Neural cell (in vitro differentiated cells): ENCODE results near the gene SLAMF9. TPM values are rescaled to one million over a fixed set of nuclear protein-coding genes. Genes with fewer than 3 reads are reported as not detected.

Source experiments
- H2AFZ ChIP-seq: fragments of 200-600, 300-800 bp; sonication (generic), shearing (Covaris generic); 2 replicates; pipeline ENCODE4 v1.6.0; 2014; ENCODE audit warnings: low read depth, mild to moderate bottlenecking, antibody characterized with exemption, low read length, moderate library complexity
- H3F3A ChIP-seq: fragments of 200-600 bp; shearing (Covaris generic); 2 replicates; pipeline ENCODE4 v1.6.1; 2016; ENCODE audit warnings: mild to moderate bottlenecking, moderate library complexity, mixed read lengths, antibody characterized with exemption, low read length; ENCODE audit not compliant: insufficient read depth, poor library complexity, severe bottlenecking
- H3K27ac ChIP-seq: fragments of 200-600, 300-800 bp; sonication (generic), shearing (Covaris generic); 2 replicates; pipeline ENCODE4 v1.5.1; 2014; ENCODE audit warnings: mild to moderate bottlenecking, low read length, moderate library complexity
- H3K27me3 ChIP-seq: fragments of 300-800, 200-600 bp; sonication (generic), shearing (Covaris generic); 2 replicates; pipeline ENCODE4 v1.6.0; 2014; ENCODE audit warnings: mild to moderate bottlenecking, low read depth, low read length, moderate library complexity; ENCODE audit not compliant: insufficient read depth
- H3K36me3 ChIP-seq: fragments of 300-800, 200-600 bp; sonication (generic), shearing (Covaris generic); 2 replicates; pipeline ENCODE4 v1.5.1; 2014; ENCODE audit warnings: mild to moderate bottlenecking, antibody characterized with exemption, low read length, moderate library complexity; ENCODE audit not compliant: insufficient read depth
- H3K4me2 ChIP-seq: fragments of 300-800, 200-600 bp; sonication (generic), shearing (Covaris generic); 2 replicates; pipeline ENCODE4 v1.6.0; 2014; ENCODE audit warnings: mild to moderate bottlenecking, low read length
- H3K4me3 ChIP-seq: fragments of 300-800, 200-600 bp; sonication (generic), shearing (Covaris generic); 2 replicates; pipeline ENCODE4 v1.5.1; 2014; ENCODE audit warnings: mild to moderate bottlenecking, low read length, moderate library complexity
- H3K79me2 ChIP-seq: fragments of 200-600 bp; shearing (Covaris generic); replicated peaks from 2 replicates; pipeline ENCODE4 v1.6.0; 2014; ENCODE audit warnings: mild to moderate bottlenecking, low read length, moderate library complexity; ENCODE audit not compliant: insufficient read depth
- H3K9ac ChIP-seq: fragments of 300-800, 200-600 bp; sonication (generic), shearing (Covaris generic); 2 replicates; pipeline ENCODE4 v1.6.1; 2016; ENCODE audit warnings: mild to moderate bottlenecking, low read length, mixed read lengths
- H3K9me2 ChIP-seq: fragments of 200-600 bp; shearing (Covaris generic); 2 replicates; pipeline ENCODE4 v1.6.1; 2016; ENCODE audit warnings: mild to moderate bottlenecking, low read length, mixed read lengths; ENCODE audit not compliant: insufficient read depth
- H3K9me3 ChIP-seq: fragments of 200-600, 300-800 bp; sonication (generic), shearing (Covaris generic); 2 replicates; pipeline ENCODE4 v1.6.1; 2016; ENCODE audit warnings: mild to moderate bottlenecking, mixed run types, low read length, moderate library complexity, mixed read lengths
- H4K20me1 ChIP-seq: fragments of 200-600 bp; shearing (Covaris generic); 2 replicates; pipeline ENCODE4 v1.6.1; 2016; ENCODE audit warnings: mild to moderate bottlenecking, mixed run types; ENCODE audit not compliant: insufficient read depth
- EP300 ChIP-seq: fragments of 450-650 bp; conservative IDR thresholded peaks from 2 replicates; pipeline ENCODE4 v1.6.1; 2014; ENCODE audit warnings: antibody characterized with exemption, mild to moderate bottlenecking, moderate library complexity; ENCODE audit not compliant: poor library complexity, severe bottlenecking
- EZH2 ChIP-seq: fragments of 200-600, 300-800 bp; shearing (Covaris generic), sonication (generic); IDR thresholded peaks from 2 replicates; pipeline ENCODE4 v1.6.1; 2014; ENCODE audit warnings: antibody characterized with exemption, low read length, borderline replicate concordance, mild to moderate bottlenecking; ENCODE audit not compliant: insufficient read depth, poor library complexity, severe bottlenecking
- MXI1 ChIP-seq: fragments of 450-650 bp; conservative IDR thresholded peaks from 2 replicates; pipeline ENCODE4 v1.6.1; 2014; ENCODE audit warnings: antibody characterized with exemption, mild to moderate bottlenecking; ENCODE audit not compliant: poor library complexity, severe bottlenecking
- POLR2AphosphoS5 ChIP-seq: IDR thresholded peaks from 2 replicates; pipeline ENCODE4 v1.6.1; 2012
- RAD21 ChIP-seq: fragments of 450-650 bp; conservative IDR thresholded peaks from 2 replicates; pipeline ENCODE4 v1.6.1; 2014; ENCODE audit warnings: antibody characterized with exemption, mild to moderate bottlenecking, moderate library complexity
- SMC3 ChIP-seq: fragments of 450-650 bp; conservative IDR thresholded peaks from 2 replicates; pipeline ENCODE4 v1.6.1; 2014; ENCODE audit warnings: antibody characterized with exemption, mild to moderate bottlenecking, moderate library complexity; ENCODE audit not compliant: poor library complexity
- TAF1 ChIP-seq: IDR thresholded peaks from 2 replicates; pipeline ENCODE4 v1.6.1; 2012; ENCODE audit warnings: low read depth
- polyA plus RNA-seq: library from polyadenylated mRNA; depleted of rRNA; stranded (reverse); fragments of >200 nt; gene quantifications from 2 replicates; pipeline ENCODE4 v1.2.3, GENCODE V29; 2014
- TF ChIP-seq, protein P1 (sequence below): IDR thresholded peaks from 2 replicates; pipeline ENCODE4 v1.6.1; 2012; ENCODE audit warnings: borderline replicate concordance
- TF ChIP-seq, protein P2 (sequence below): fragments of 450-650 bp; IDR thresholded peaks from 2 replicates; pipeline ENCODE4 v1.5.1; 2014; ENCODE audit warnings: antibody characterized with exemption, mild to moderate bottlenecking, moderate library complexity; ENCODE audit not compliant: poor library complexity, severe bottlenecking

SLAMF9 gene
- polyA plus RNA-seq, 1 donor from 2014 or later = not detected

GRCh38 chr1:159951551-159951950, 2.5 kb downstream of the SLAMF9 start:
- H3K27me3 ChIP-seq = no peaks in the 10 kb centered on the region
- no peak overlapping the region for H3K4me2 ChIP-seq
- no peak overlapping the region for H2AFZ ChIP-seq
- no peak overlapping the region for H3K4me3 ChIP-seq
- no peak overlapping the region for H3K27ac ChIP-seq
- no peaks in the 10 kb centered on the region for H4K20me1 ChIP-seq
- no peaks in the 10 kb centered on the region for H3K9me3 ChIP-seq
- H3K9ac ChIP-seq = no peak overlapping the region
- H3F3A ChIP-seq = no peaks in the 10 kb centered on the region
- no peaks in the 10 kb centered on the region for H3K36me3 ChIP-seq
- no peak for TF ChIP-seq EZH2
- TF ChIP-seq POLR2AphosphoS5 = no peak
- TF ChIP-seq MXI1 = no peak
- TF ChIP-seq, protein P1, sequence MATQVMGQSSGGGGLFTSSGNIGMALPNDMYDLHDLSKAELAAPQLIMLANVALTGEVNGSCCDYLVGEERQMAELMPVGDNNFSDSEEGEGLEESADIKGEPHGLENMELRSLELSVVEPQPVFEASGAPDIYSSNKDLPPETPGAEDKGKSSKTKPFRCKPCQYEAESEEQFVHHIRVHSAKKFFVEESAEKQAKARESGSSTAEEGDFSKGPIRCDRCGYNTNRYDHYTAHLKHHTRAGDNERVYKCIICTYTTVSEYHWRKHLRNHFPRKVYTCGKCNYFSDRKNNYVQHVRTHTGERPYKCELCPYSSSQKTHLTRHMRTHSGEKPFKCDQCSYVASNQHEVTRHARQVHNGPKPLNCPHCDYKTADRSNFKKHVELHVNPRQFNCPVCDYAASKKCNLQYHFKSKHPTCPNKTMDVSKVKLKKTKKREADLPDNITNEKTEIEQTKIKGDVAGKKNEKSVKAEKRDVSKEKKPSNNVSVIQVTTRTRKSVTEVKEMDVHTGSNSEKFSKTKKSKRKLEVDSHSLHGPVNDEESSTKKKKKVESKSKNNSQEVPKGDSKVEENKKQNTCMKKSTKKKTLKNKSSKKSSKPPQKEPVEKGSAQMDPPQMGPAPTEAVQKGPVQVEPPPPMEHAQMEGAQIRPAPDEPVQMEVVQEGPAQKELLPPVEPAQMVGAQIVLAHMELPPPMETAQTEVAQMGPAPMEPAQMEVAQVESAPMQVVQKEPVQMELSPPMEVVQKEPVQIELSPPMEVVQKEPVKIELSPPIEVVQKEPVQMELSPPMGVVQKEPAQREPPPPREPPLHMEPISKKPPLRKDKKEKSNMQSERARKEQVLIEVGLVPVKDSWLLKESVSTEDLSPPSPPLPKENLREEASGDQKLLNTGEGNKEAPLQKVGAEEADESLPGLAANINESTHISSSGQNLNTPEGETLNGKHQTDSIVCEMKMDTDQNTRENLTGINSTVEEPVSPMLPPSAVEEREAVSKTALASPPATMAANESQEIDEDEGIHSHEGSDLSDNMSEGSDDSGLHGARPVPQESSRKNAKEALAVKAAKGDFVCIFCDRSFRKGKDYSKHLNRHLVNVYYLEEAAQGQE = no peak
- no peak for TF ChIP-seq RAD21
- TF ChIP-seq EP300 = no peak
- TF ChIP-seq TAF1 = no peak
- TF ChIP-seq, protein P2, sequence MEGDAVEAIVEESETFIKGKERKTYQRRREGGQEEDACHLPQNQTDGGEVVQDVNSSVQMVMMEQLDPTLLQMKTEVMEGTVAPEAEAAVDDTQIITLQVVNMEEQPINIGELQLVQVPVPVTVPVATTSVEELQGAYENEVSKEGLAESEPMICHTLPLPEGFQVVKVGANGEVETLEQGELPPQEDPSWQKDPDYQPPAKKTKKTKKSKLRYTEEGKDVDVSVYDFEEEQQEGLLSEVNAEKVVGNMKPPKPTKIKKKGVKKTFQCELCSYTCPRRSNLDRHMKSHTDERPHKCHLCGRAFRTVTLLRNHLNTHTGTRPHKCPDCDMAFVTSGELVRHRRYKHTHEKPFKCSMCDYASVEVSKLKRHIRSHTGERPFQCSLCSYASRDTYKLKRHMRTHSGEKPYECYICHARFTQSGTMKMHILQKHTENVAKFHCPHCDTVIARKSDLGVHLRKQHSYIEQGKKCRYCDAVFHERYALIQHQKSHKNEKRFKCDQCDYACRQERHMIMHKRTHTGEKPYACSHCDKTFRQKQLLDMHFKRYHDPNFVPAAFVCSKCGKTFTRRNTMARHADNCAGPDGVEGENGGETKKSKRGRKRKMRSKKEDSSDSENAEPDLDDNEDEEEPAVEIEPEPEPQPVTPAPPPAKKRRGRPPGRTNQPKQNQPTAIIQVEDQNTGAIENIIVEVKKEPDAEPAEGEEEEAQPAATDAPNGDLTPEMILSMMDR = no peak
- TF ChIP-seq SMC3 = no peak
- no peaks in the 10 kb centered on the region for H3K9me2 ChIP-seq
- H3K79me2 ChIP-seq = no peaks in the 10 kb centered on the region

- TF ChIP-seq, protein P2 = no peak
- TF ChIP-seq, protein P1 = no peak
- TF ChIP-seq MXI1 (no peak), EP300 (no peak), POLR2AphosphoS5 (no peak)
- no peak overlapping the region for H3K4me2 ChIP-seq
- H3K27me3 ChIP-seq = no peaks in the 10 kb centered on the region
- H3K79me2 ChIP-seq = no peaks in the 10 kb centered on the region
- H3F3A ChIP-seq = no peaks in the 10 kb centered on the region
- H3K4me3 ChIP-seq = no peak overlapping the region
- H3K9me3 ChIP-seq = no peaks in the 10 kb centered on the region
- H3K27ac ChIP-seq = no peak overlapping the region
- no peak overlapping the region for H2AFZ ChIP-seq
- no peaks in the 10 kb centered on the region for H3K9me2 ChIP-seq
- no peaks in the 10 kb centered on the region for H4K20me1 ChIP-seq
- H3K36me3 ChIP-seq = no peaks in the 10 kb centered on the region
- H3K9ac ChIP-seq = no peak overlapping the region
Observed at GRCh38 chr1:159951016-159951415, 3.0 kb downstream of the SLAMF9 start.
